ENCODE results near the gene HOXB7.

The HOXB7 gene

DNA sequence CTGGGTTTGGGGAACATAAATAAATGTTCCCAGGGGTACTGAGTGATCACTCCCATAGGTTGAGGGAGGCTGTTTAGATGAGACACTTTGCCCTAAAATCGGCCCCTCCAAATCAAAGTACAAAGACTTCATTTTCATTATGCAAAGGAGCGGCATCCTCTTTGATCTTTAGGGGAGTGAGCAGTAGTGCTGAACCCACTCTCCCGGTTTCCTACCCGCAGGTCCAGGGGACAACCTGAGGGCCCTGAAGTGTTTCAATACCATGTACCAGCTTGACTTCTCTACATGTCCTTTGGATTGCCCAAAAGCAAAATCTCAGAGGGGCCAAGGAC lies 9.6 kb downstream of the HOXB7 start:
- no peak overlapping the region for H3K27ac ChIP-seq (ENCODE audit: low read length)

DNA sequence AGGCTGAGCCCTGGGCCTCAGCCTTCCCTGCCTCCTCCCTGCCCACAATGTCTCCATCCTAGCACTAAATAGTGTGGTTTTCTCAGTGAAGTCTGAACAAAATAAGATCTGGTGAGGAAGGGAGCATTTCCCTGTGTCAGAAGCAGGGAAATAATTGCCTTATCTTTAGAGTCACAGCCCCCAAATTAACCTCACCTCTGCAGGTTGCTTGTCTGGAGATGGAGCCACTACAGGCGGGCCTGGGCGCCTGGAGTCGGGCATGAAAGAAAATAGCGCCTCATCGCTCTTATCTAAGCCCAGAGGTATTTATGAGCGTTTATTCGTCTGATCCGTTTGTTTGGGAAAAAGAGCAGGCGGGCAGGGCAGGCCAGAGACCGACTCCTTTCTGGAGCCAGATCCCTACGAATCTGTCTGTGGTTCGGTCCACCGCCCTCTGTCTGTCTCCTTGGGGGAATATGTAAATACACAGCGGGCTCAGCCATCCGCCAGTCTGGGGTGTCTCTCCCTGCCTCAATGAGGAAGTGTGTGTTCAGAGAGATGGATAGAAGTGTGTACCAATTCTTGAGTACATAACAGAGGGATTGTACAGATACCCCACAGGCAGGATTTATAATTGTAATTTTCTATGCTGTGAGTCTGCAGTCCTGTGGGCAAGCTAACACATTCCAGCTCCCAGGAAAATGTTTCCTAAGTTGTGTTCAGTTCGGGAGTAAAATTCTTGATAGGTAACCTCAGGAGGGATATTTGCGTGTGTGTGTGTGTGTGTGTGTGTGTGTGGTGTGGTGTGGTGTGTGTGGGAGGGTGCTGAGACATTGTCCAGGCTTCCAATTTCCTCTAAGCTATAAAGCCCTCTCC lies 10.3 kb downstream of the HOXB7 start:
- Histone ChIP-seq H3K4me3 (ENCODE audit: low read length) (no peak overlapping the region), H3K36me3 (ENCODE audit: insufficient read depth, low read depth, low read length) (no peaks in the 10 kb centered on the region), H3K27ac (ENCODE audit: low read length) (no peak overlapping the region), H3K27me3 (ENCODE audit: insufficient read depth, low read length) (peaks cover 100% of the 10 kb centered on the region), H3K9ac (ENCODE audit: low read depth, low read length) (no peak overlapping the region), H3K9me3 (ENCODE audit: insufficient read depth, low read depth, low read length) (peaks cover 3% of the 10 kb centered on the region; the same call in 1 of the 2 replicates), H3K4me1 (ENCODE audit: insufficient read depth, low read length) (no peaks in the 10 kb centered on the region)

More for the DNA sequence above, 9.6 kb downstream of the HOXB7 start:
- Histone ChIP-seq H3K4me3 (ENCODE audit: low read length) (no peak overlapping the region), H3K36me3 (ENCODE audit: insufficient read depth, low read depth, low read length) (no peaks in the 10 kb centered on the region), H3K27me3 (ENCODE audit: insufficient read depth, low read length) (peaks cover 100% of the 10 kb centered on the region), H3K4me1 (ENCODE audit: insufficient read depth, low read length) (no peaks in the 10 kb centered on the region), H3K9me3 (ENCODE audit: insufficient read depth, low read depth, low read length) (peaks cover 3% of the 10 kb centered on the region; the same call in 1 of the 2 replicates), H3K9ac (ENCODE audit: low read depth, low read length) (no peak overlapping the region)

DNA sequence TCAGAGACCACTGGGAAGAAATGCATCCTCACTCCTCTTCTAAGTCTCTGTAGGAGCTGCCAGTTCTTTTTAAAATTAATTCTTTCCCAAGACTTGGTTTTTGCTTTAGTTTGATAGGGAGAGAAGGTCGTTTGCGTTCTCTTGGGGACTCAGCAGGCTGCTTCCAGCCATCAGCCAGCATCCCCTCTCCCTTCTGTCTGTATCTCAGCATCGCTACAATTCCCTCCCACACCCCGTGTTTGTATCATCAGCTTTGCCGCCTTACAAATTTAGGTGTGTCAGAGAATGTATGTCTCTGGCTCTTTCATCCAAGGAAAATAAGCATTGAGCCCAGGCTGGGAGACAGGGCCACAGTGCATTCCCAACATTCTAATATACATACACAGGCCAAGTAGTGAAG lies 11.5 kb downstream of the HOXB7 start:
- Histone ChIP-seq H3K4me3 (ENCODE audit: low read length) (no peak overlapping the region), H3K9me3 (ENCODE audit: insufficient read depth, low read depth, low read length) (peaks cover 3% of the 10 kb centered on the region; the same call in 1 of the 2 replicates), H3K36me3 (ENCODE audit: insufficient read depth, low read depth, low read length) (no peaks in the 10 kb centered on the region), H3K27me3 (ENCODE audit: insufficient read depth, low read length) (peaks cover 100% of the 10 kb centered on the region), H3K27ac (ENCODE audit: low read length) (no peak overlapping the region), H3K4me1 (ENCODE audit: insufficient read depth, low read length) (no peaks in the 10 kb centered on the region), H3K9ac (ENCODE audit: low read depth, low read length) (no peak overlapping the region)

DNA sequence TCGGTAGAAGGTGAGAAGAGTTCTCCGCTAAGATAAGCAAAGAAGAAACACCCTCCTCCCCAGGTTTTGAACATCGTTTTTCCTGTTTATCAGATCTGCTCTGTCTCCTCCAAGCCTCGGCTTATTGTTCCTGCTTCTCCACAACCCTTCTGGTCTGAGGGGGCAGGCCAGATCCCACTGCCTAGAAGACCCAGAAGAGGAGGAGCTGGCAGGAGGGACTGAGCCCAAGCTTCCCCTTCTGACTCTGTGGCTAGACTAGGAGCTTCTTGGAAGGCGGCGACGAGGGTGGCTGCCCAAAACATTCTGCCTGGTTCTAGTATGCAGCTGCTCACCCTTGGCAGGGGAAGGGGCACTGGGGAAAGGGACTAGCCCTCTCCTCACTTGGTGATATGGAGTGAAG lies 12.1 kb downstream of the HOXB7 start:
- H3K9ac ChIP-seq (ENCODE audit: low read depth, low read length): no peak overlapping the region
- peaks cover 100% of the 10 kb centered on the region for H3K27me3 ChIP-seq (ENCODE audit: insufficient read depth, low read length)

DNA sequence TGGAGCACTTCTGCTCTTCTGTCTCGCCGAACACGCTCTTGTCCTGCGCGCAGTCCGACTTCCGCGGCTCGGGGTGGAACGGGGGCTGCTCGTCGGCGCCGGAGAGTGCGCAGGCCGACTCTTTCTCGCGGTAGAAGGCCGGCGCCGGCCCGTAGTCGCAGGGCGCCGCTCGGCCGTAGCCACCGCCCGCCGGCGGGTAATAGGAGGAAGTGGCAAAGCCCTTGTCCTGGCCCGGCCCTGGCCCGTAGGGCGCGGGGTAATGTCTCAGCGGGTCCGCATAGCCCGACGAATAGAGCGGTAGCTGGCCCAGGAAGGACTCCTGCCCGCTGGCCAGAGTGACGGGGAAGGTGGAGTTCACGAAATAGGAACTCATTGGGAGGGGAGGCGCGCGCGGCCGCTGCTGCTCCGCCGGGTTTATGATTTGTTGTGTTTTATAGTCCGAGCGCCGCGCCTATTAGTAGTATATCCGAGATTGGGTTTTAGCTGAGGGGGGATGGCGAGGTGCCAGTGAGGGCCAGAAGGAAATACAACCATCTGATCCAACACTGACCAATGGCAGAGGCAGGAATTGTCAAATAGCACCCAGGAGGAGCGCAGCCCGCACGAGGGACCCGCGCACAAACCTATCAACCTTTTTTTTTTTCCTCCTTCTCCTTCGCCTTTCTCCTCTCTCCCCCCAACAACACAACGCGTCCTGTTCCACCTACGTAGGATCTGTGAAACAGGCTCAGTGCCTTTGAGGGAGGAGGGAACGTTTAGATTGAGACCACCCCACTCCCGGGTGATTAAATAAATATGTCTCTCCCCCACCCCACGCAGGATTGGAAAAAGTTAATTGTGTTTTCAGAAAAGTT lies 12.8 kb downstream of the HOXB7 start:
- H3K4me3 ChIP-seq (ENCODE audit: low read length): no peak overlapping the region

More for the DNA sequence above, 12.1 kb downstream of the HOXB7 start:
- Histone ChIP-seq H3K4me3 (ENCODE audit: low read length) (no peak overlapping the region), H3K27ac (ENCODE audit: low read length) (no peak overlapping the region), H3K9me3 (ENCODE audit: insufficient read depth, low read depth, low read length) (peaks cover 3% of the 10 kb centered on the region; the same call in 1 of the 2 replicates), H3K36me3 (ENCODE audit: insufficient read depth, low read depth, low read length) (no peaks in the 10 kb centered on the region), H3K4me1 (ENCODE audit: insufficient read depth, low read length) (peaks cover 4% of the 10 kb centered on the region; the same call in 1 of the 2 replicates)

DNA sequence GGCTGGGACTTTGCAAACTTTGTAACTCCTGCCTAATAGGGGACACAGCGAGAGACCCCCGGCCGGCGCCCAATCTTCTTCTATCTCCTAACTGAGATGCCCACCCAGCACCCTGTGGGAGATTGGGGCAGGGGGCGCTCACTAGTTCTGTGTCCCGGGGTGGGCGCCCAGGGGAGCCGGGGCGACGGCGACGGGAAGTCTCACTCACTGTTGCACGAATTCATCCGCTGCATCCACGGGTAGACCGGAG lies 13.4 kb downstream of the HOXB7 start:
- Histone ChIP-seq H3K4me1 (ENCODE audit: insufficient read depth, low read length) (peaks cover 4% of the 10 kb centered on the region; the same call in 1 of the 2 replicates), H3K27me3 (ENCODE audit: insufficient read depth, low read length) (peaks cover 100% of the 10 kb centered on the region), H3K9me3 (ENCODE audit: insufficient read depth, low read depth, low read length) (peaks cover 3% of the 10 kb centered on the region; the same call in 1 of the 2 replicates), H3K4me3 (ENCODE audit: low read length) (no peak overlapping the region), H3K27ac (ENCODE audit: low read length) (no peak overlapping the region), H3K9ac (ENCODE audit: low read depth, low read length) (no peak overlapping the region), H3K36me3 (ENCODE audit: insufficient read depth, low read depth, low read length) (no peaks in the 10 kb centered on the region)

More for the DNA sequence above, 12.8 kb downstream of the HOXB7 start:
- Histone ChIP-seq H3K36me3 (ENCODE audit: insufficient read depth, low read depth, low read length) (no peaks in the 10 kb centered on the region), H3K9ac (ENCODE audit: low read depth, low read length) (no peak overlapping the region), H3K27me3 (ENCODE audit: insufficient read depth, low read length) (peaks cover 100% of the 10 kb centered on the region), H3K27ac (ENCODE audit: low read length) (no peak overlapping the region), H3K9me3 (ENCODE audit: insufficient read depth, low read depth, low read length) (peaks cover 3% of the 10 kb centered on the region; the same call in 1 of the 2 replicates), H3K4me1 (ENCODE audit: insufficient read depth, low read length) (peaks cover 4% of the 10 kb centered on the region; the same call in 1 of the 2 replicates)

DNA sequence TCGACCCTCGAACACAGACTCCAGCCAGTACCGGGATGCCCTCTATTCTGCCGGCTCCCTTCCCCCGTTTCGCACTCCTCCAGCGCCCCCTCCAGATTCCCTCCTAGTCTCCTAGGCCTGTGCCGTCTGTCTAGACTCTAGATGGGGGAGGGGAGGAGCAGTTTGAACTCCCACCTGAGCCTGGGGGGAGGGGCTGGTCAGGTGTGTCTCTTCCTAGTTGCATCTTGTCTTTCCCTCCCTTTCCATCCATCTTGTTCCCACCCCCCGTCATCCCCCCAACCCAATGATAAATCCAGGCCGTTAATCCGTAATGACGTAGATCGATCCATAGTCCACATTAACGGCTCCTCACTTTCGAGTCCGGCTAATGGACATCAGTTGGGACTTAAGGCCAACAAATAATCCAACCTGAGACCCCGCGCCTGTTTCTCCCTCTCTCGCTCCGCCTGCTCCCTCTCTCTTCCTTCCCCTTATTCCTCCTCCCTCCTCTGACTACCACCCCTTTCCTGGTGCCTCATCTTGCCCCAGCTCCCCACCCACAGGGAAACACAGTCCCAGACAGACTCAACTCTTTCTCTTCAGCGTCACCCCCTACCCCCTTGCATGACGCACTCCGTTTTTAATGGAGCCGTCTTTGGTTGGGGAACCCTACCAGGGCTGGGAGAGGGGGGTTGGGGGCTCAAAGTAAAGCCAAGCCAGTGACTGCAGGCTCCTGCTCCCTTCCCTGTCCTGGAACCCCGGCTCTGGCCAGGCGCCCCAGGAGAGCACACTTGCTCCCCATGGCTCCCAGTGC lies 13.9 kb downstream of the HOXB7 start:
- no peaks in the 10 kb centered on the region for H3K36me3 ChIP-seq (ENCODE audit: insufficient read depth, low read depth, low read length)
- peaks cover 3% of the 10 kb centered on the region; the same call in 1 of the 2 replicates for H3K9me3 ChIP-seq (ENCODE audit: insufficient read depth, low read depth, low read length)
- H3K27ac ChIP-seq (ENCODE audit: low read length): no peak overlapping the region
- H3K4me1 ChIP-seq (ENCODE audit: insufficient read depth, low read length): peaks cover 4% of the 10 kb centered on the region; the same call in 1 of the 2 replicates
- H3K27me3 ChIP-seq (ENCODE audit: insufficient read depth, low read length): peaks cover 100% of the 10 kb centered on the region
- no peak overlapping the region for H3K9ac ChIP-seq (ENCODE audit: low read depth, low read length)
- no peak overlapping the region for H3K4me3 ChIP-seq (ENCODE audit: low read length)

DNA sequence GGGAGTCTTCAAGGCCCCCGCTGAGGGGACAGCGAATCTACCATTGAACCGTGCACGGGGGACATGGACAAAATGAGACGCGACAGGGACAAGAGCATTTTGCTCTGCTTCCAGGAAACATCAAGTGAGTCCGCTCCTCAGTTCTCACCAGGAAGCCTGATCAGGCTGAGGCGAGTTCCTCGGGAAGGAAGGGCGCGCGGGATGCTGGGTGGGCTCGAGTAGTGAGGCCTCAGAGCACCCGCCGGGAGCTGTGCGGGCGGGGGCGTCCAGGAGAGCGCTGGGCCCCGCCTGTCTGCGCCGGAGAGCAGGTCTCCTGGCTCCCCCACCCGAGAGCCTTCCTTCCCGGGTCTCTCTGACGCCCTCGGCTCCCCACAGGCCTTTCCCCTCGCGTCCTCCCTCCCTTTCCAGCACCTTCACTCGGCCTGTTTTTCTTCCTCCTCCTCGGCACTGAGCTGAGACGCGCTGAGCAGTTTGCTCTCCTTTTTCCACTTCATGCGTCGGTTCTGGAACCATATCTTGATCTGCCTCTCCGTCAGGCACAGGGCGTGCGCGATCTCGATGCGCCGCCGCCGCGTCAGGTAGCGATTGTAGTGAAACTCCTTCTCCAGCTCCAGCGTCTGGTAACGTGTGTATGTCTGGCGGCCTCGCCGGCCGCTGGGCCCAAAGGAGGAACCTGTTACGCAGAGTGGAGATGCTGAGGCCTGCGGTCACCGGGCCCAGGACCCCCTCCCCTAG lies 14.7 kb downstream of the HOXB7 start:
- no peak overlapping the region for H3K9ac ChIP-seq (ENCODE audit: low read depth, low read length)
- no peak overlapping the region for H3K4me3 ChIP-seq (ENCODE audit: low read length)

DNA sequence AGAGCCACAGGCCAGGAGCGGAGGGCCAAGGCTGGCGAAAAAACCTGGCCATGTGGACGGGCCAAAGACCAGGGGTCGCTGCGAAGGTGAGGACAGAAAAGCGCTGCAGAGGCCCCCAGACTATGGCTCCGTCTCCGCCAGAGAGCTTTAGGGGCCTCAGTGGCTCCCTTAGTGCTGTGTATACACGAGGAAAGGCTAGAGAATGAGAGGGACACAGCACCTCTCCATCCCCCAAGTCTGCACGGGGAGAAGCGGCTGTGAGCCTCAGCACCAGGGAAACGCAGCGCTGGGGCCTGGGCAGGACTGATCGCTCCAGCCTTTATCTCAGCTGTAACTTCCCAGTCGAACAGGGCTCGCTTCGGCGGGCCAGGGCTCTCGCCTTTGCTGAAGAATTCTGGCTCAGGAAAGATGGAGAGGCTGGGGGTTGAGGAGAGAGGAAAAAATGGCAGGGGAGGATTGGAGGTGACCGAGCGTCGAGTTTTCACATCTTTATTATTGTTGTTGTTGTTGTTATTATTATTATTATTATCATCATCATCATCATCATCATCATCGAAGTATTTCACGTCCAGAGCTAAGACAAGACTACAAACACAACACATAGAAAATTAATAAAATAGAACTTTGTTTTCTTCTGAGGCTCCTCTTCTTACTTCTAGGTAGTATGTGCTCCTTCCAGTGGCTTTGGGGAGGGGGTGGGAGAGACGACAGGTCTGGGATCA lies 15.4 kb downstream of the HOXB7 start:
- H3K9ac ChIP-seq (ENCODE audit: low read depth, low read length): no peak overlapping the region
- H3K4me3 ChIP-seq (ENCODE audit: low read length): no peak overlapping the region
- H3K27me3 ChIP-seq (ENCODE audit: insufficient read depth, low read length): peaks cover 100% of the 10 kb centered on the region

More for the DNA sequence above, 14.7 kb downstream of the HOXB7 start:
- Histone ChIP-seq H3K27ac (ENCODE audit: low read length) (no peak overlapping the region), H3K27me3 (ENCODE audit: insufficient read depth, low read length) (peaks cover 100% of the 10 kb centered on the region), H3K36me3 (ENCODE audit: insufficient read depth, low read depth, low read length) (no peaks in the 10 kb centered on the region), H3K4me1 (ENCODE audit: insufficient read depth, low read length) (peaks cover 4% of the 10 kb centered on the region; the same call in 1 of the 2 replicates), H3K9me3 (ENCODE audit: insufficient read depth, low read depth, low read length) (peaks cover 3% of the 10 kb centered on the region; the same call in 1 of the 2 replicates)

DNA sequence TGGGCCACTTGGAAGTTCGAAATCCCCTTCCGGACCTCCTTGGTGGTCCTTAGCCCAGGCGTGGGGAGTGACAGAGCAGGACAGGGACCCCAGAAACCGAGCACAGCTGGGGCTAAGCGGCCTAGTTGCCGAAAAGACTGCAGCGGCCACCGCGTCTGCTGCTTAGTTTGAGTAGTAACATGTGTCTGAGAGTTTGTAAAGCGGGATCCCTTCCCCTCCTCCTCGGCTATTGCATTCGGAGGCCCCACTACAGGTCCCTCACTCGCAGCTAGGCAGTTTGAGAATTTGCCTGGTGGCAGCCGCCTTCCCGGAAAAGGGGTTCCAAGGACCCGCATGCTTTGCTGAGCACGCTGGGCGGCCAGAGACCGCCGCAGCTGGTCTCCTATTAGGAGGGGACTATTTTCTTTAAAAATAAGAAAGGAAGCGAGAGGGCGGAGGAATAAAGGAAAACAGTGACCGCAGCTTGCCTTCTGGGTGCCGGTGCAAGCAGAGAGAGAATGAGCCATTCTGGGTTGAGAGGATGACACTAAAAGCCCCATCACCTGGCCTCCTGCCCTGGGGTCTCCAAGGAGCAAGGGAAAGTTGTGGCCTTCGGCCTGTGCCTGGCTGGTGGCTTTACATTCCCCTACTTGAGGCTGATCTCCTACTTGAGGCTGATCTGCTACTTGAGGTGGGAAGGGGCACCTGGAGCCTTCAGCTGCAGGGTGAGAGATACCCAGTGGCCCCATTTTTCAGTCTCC lies 16.1 kb downstream of the HOXB7 start:
- no peak overlapping the region for H3K27ac ChIP-seq (ENCODE audit: low read length)
- H3K4me1 ChIP-seq (ENCODE audit: insufficient read depth, low read length): peaks cover 4% of the 10 kb centered on the region; the same call in 1 of the 2 replicates
- H3K9me3 ChIP-seq (ENCODE audit: insufficient read depth, low read depth, low read length): peaks cover 3% of the 10 kb centered on the region; the same call in 1 of the 2 replicates
- peaks cover 100% of the 10 kb centered on the region for H3K27me3 ChIP-seq (ENCODE audit: insufficient read depth, low read length)
- no peak overlapping the region for H3K9ac ChIP-seq (ENCODE audit: low read depth, low read length)
- no peaks in the 10 kb centered on the region for H3K36me3 ChIP-seq (ENCODE audit: insufficient read depth, low read depth, low read length)
- no peak overlapping the region for H3K4me3 ChIP-seq (ENCODE audit: low read length)

More for the DNA sequence above, 15.4 kb downstream of the HOXB7 start:
- Histone ChIP-seq H3K9me3 (ENCODE audit: insufficient read depth, low read depth, low read length) (peaks cover 3% of the 10 kb centered on the region; the same call in 1 of the 2 replicates), H3K36me3 (ENCODE audit: insufficient read depth, low read depth, low read length) (no peaks in the 10 kb centered on the region), H3K4me1 (ENCODE audit: insufficient read depth, low read length) (peaks cover 4% of the 10 kb centered on the region; the same call in 1 of the 2 replicates), H3K27ac (ENCODE audit: low read length) (no peak overlapping the region)

Data from iPS-20b (cell line).